ENCODE results near the gene RGS16.

Gene RGS16

GRCh38 chr1:182604175-182605164 is at the start of gene RGS16:
Gene RGS16, minus strand, starts transcription at chr1:182604389. Its CDS starts 130 bp downstream, at chr1:182604259.
- ATAC-seq (replicated peaks; ENCODE audit: extremely low read depth, poor library complexity, severe bottlenecking) = peak; percentile 88
- Mint-ChIP-seq H3K4me3 (peak within 1 kb of the TSS; percentile 71), H3K27me3 (peaks cover 29% of the 10 kb centered on the region)

GRCh38 chr1:182653986-182654385 is 49.8 kb upstream of the RGS16 start:
- Mint-ChIP-seq H3K36me3 (ENCODE audit: insufficient read depth) (no peaks in the 10 kb centered on the region), H3K4me1 (no peaks in the 10 kb centered on the region), H3K9me3 (no peaks in the 10 kb centered on the region), H3K27ac (ENCODE audit: low read depth) (no peak overlapping the region), H3K4me3 (no peak overlapping the region), H3K27me3 (peaks cover 10% of the 10 kb centered on the region)
- ATAC-seq (replicated peaks; ENCODE audit: extremely low read depth, poor library complexity, severe bottlenecking) = no peak
- DNase-seq (ENCODE audit: low spot score in 2 of 2) = no peak

More at GRCh38 chr1:182604175-182605164, at the start of gene RGS16:
- peak within 1 kb of the TSS; percentile 52 for H3K27ac Mint-ChIP-seq (ENCODE audit: low read depth)
- H3K36me3 Mint-ChIP-seq (ENCODE audit: insufficient read depth) = peaks cover 3% of the 10 kb centered on the region
- no peaks in the 10 kb centered on the region for H3K4me1 Mint-ChIP-seq
- no peaks in the 10 kb centered on the region for H3K9me3 Mint-ChIP-seq
- peak; percentile 74 to 81 for DNase-seq (ENCODE audit: low spot score in 2 of 2)

- ATAC-seq (replicated peaks; ENCODE audit: extremely low read depth, poor library complexity, severe bottlenecking) (no peak), DNase-seq (ENCODE audit: low spot score in 2 of 2) (no peak)
- H3K27me3 Mint-ChIP-seq = peaks cover 17% of the 10 kb centered on the region
- H3K4me1 Mint-ChIP-seq = no peaks in the 10 kb centered on the region
- H3K4me3 Mint-ChIP-seq = no peak overlapping the region
- H3K36me3 Mint-ChIP-seq (ENCODE audit: insufficient read depth) = no peaks in the 10 kb centered on the region
- H3K27ac Mint-ChIP-seq (ENCODE audit: low read depth) = no peak overlapping the region
- H3K9me3 Mint-ChIP-seq = no peaks in the 10 kb centered on the region
These were observed 48.7 kb upstream of the RGS16 start for GRCh38 chr1:182652933-182653332.

GRCh38 chr1:182651339-182651724 is 47.1 kb upstream of the RGS16 start:
- Mint-ChIP-seq H3K9me3 (no peaks in the 10 kb centered on the region), H3K4me1 (no peaks in the 10 kb centered on the region), H3K27ac (ENCODE audit: low read depth) (no peak overlapping the region), H3K4me3 (no peak overlapping the region), H3K36me3 (ENCODE audit: insufficient read depth) (no peaks in the 10 kb centered on the region), H3K27me3 (peaks cover 17% of the 10 kb centered on the region)
- ATAC-seq (replicated peaks; ENCODE audit: extremely low read depth, poor library complexity, severe bottlenecking) (no peak), DNase-seq (ENCODE audit: low spot score in 2 of 2) (no peak)

GRCh38 chr1:182650678-182651338 is 46.6 kb upstream of the RGS16 start:
- DNase-seq (ENCODE audit: low spot score in 2 of 2) (no peak), ATAC-seq (replicated peaks; ENCODE audit: extremely low read depth, poor library complexity, severe bottlenecking) (no peak)
- H3K27me3 Mint-ChIP-seq = peaks cover 22% of the 10 kb centered on the region
- no peak overlapping the region for H3K27ac Mint-ChIP-seq (ENCODE audit: low read depth)
- no peaks in the 10 kb centered on the region for H3K36me3 Mint-ChIP-seq (ENCODE audit: insufficient read depth)
- H3K9me3 Mint-ChIP-seq = no peaks in the 10 kb centered on the region
- H3K4me1 Mint-ChIP-seq = no peaks in the 10 kb centered on the region
- no peak overlapping the region for H3K4me3 Mint-ChIP-seq

- peaks cover 33% of the 10 kb centered on the region for H3K27me3 Mint-ChIP-seq
- no peak overlapping the region for H3K4me3 Mint-ChIP-seq
- ATAC-seq (replicated peaks; ENCODE audit: extremely low read depth, poor library complexity, severe bottlenecking) (no peak), DNase-seq (ENCODE audit: low spot score in 2 of 2) (no peak)
- H3K4me1 Mint-ChIP-seq = no peaks in the 10 kb centered on the region
- no peaks in the 10 kb centered on the region for H3K36me3 Mint-ChIP-seq (ENCODE audit: insufficient read depth)
- H3K27ac Mint-ChIP-seq (ENCODE audit: low read depth) = no peak overlapping the region
- H3K9me3 Mint-ChIP-seq = no peaks in the 10 kb centered on the region
These were observed 44.9 kb upstream of the RGS16 start for GRCh38 chr1:182649041-182649440.

- H3K27ac Mint-ChIP-seq (ENCODE audit: low read depth) = no peak overlapping the region
- no peak for DNase-seq (ENCODE audit: low spot score in 2 of 2)
- H3K36me3 Mint-ChIP-seq (ENCODE audit: insufficient read depth) = peaks cover 3% of the 10 kb centered on the region
- no peak overlapping the region for H3K4me3 Mint-ChIP-seq
- H3K4me1 Mint-ChIP-seq = no peaks in the 10 kb centered on the region
- H3K27me3 Mint-ChIP-seq = peaks cover 33% of the 10 kb centered on the region
- ATAC-seq (replicated peaks; ENCODE audit: extremely low read depth, poor library complexity, severe bottlenecking) = no peak
- H3K9me3 Mint-ChIP-seq = no peaks in the 10 kb centered on the region
These were observed 42.5 kb upstream of the RGS16 start for GRCh38 chr1:182646739-182647138.

- ATAC-seq (replicated peaks; ENCODE audit: extremely low read depth, poor library complexity, severe bottlenecking) (no peak), DNase-seq (ENCODE audit: low spot score in 2 of 2) (no peak)
- no peaks in the 10 kb centered on the region for H3K9me3 Mint-ChIP-seq
- peaks cover 33% of the 10 kb centered on the region for H3K27me3 Mint-ChIP-seq
- H3K4me1 Mint-ChIP-seq = no peaks in the 10 kb centered on the region
- H3K36me3 Mint-ChIP-seq (ENCODE audit: insufficient read depth) = peaks cover 3% of the 10 kb centered on the region
- no peak overlapping the region for H3K27ac Mint-ChIP-seq (ENCODE audit: low read depth)
- H3K4me3 Mint-ChIP-seq = no peak overlapping the region
These were observed 40.7 kb upstream of the RGS16 start for GRCh38 chr1:182644886-182645285.

GRCh38 chr1:182643699-182644098 is 39.5 kb upstream of the RGS16 start:
- peaks cover 3% of the 10 kb centered on the region for H3K36me3 Mint-ChIP-seq (ENCODE audit: insufficient read depth)
- no peak overlapping the region for H3K27ac Mint-ChIP-seq (ENCODE audit: low read depth)
- DNase-seq (ENCODE audit: low spot score in 2 of 2) (no peak), ATAC-seq (replicated peaks; ENCODE audit: extremely low read depth, poor library complexity, severe bottlenecking) (no peak)
- H3K27me3 Mint-ChIP-seq = peaks cover 33% of the 10 kb centered on the region
- no peaks in the 10 kb centered on the region for H3K4me1 Mint-ChIP-seq
- H3K4me3 Mint-ChIP-seq = no peak overlapping the region
- no peaks in the 10 kb centered on the region for H3K9me3 Mint-ChIP-seq

- ATAC-seq (replicated peaks; ENCODE audit: extremely low read depth, poor library complexity, severe bottlenecking) = no peak
- Mint-ChIP-seq H3K9me3 (no peaks in the 10 kb centered on the region), H3K27ac (ENCODE audit: low read depth) (no peak overlapping the region), H3K4me1 (no peaks in the 10 kb centered on the region), H3K36me3 (ENCODE audit: insufficient read depth) (peaks cover 3% of the 10 kb centered on the region), H3K4me3 (no peak overlapping the region), H3K27me3 (peaks cover 30% of the 10 kb centered on the region)
- no peak for DNase-seq (ENCODE audit: low spot score in 2 of 2)
These were observed 38.3 kb upstream of the RGS16 start for GRCh38 chr1:182642461-182642860.

GRCh38 chr1:182641561-182641960 is 37.4 kb upstream of the RGS16 start:
- DNase-seq (ENCODE audit: low spot score in 2 of 2) (no peak), ATAC-seq (replicated peaks; ENCODE audit: extremely low read depth, poor library complexity, severe bottlenecking) (no peak)
- Mint-ChIP-seq H3K27ac (ENCODE audit: low read depth) (peak overlapping the region; percentile 56), H3K4me1 (no peaks in the 10 kb centered on the region), H3K36me3 (ENCODE audit: insufficient read depth) (peaks cover 3% of the 10 kb centered on the region), H3K27me3 (peaks cover 32% of the 10 kb centered on the region), H3K4me3 (no peak overlapping the region), H3K9me3 (no peaks in the 10 kb centered on the region)

- Mint-ChIP-seq H3K9me3 (no peaks in the 10 kb centered on the region), H3K4me1 (no peaks in the 10 kb centered on the region), H3K27me3 (peaks cover 31% of the 10 kb centered on the region), H3K27ac (ENCODE audit: low read depth) (no peak overlapping the region), H3K4me3 (no peak overlapping the region), H3K36me3 (ENCODE audit: insufficient read depth) (peaks cover 3% of the 10 kb centered on the region)
- DNase-seq (ENCODE audit: low spot score in 2 of 2) (no peak), ATAC-seq (replicated peaks; ENCODE audit: extremely low read depth, poor library complexity, severe bottlenecking) (no peak)
These were observed 35.1 kb upstream of the RGS16 start for GRCh38 chr1:182639330-182639729.

- Mint-ChIP-seq H3K36me3 (ENCODE audit: insufficient read depth) (peaks cover 1% of the 10 kb centered on the region), H3K27ac (ENCODE audit: low read depth) (no peak overlapping the region), H3K4me1 (no peaks in the 10 kb centered on the region), H3K9me3 (no peaks in the 10 kb centered on the region), H3K4me3 (no peak overlapping the region), H3K27me3 (peaks cover 40% of the 10 kb centered on the region)
- no peak for DNase-seq (ENCODE audit: low spot score in 2 of 2)
- no peak for ATAC-seq (replicated peaks; ENCODE audit: extremely low read depth, poor library complexity, severe bottlenecking)
These were observed 33.6 kb upstream of the RGS16 start for GRCh38 chr1:182637769-182638168.
